ENCODE results near the gene CD2. TPM values are rescaled to one million over a fixed set of nuclear protein-coding genes. Genes with fewer than 3 reads are reported as not detected.

Gene CD2
- total and polyA plus RNA-seq, 5 experiments from 2014 or later = 178 to 240 (median 197) TPM

DNA sequence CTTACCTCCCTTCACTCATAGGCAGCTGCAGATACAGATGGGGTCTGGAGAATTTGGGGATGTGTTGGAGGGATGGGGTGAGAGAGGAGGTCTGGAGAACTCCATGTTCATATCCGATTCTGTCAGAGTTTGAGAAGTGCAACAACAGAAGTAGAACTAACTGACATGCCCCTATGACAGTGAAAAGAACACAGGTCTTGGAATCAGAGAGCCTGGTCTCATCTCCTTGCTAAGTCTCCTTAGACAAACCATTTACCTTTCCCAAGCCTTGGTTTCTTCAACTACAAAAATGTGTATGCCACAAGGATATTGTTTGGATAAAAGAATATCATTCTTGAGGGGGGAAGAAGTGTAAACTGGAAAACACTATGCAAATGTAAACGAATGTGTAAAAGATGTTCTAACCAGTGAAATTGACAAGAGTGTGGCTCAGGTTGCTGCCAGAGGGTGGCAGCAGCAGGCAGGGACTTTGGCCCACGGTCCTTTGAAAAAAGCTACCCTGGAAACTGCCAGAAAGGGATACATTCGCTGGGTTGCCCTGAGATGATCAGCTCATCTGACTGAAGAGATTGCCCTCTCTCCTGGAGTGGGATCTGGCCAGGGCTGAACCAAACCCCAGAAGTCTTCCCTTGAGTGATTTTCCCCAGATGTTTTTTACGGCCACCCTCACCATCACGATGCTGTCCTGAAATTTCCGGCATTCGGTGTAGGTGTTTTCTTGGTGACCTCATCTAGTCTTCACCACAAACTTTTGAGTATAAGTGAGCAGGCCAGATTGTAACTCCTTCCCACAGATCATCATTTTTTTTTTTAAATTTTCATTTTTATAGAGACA is 17.0 kb upstream of the CD2 start:
- no peaks in the 10 kb centered on the region for H3K27me3 Mint-ChIP-seq
- peak; percentile 46 to 87 (median 78) for DNase-seq
- H3K36me3 Mint-ChIP-seq = peaks cover 0 to 2% (median 0%) of the 10 kb centered on the region in 3 donors
- H3K4me3 Mint-ChIP-seq = peak overlapping the region; percentile 63 to 82 (median 76)
- H3K4me1 Mint-ChIP-seq = peaks cover 33 to 48% (median 45%) of the 10 kb centered on the region in 4 donors
- ATAC-seq = peak; percentile 57 to 62
- peaks cover 0 to 17% (median 0%) of the 10 kb centered on the region in 9 donors for H3K9me3 Mint-ChIP-seq
- POLR2A ChIA-PET = interaction anchor here (1.0 to 8.9 kb wide), 10 partner anchors 10 to 322 kb away, joined by 3 to 140 read pairs (median 8); partner anchors contain the start of genes CD2 and TTF2
- H3K27ac Mint-ChIP-seq = peak overlapping the region; percentile 94 to 99 (median 98)

DNA sequence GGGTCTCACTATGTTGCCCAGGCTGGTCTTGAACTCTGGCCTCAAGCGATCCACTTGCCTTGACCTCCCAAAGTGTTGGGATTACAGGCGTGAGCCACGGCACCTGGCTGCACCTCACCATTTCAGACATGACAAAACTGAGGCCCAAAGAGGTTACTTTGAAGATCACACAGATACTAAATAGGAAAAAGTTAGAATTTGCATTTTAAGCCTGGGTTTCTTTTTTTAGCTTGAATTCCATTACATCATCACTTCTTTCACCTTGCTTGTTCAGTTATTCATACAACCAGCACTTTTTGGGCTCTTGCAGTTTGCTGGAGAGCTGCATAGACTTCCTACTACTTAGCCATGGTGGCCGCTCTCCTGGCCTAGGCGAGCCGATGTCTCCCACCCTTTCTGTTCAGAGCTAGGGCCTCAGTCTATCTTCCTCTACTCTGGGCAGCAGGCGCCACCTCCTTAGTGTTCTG is 16.3 kb upstream of the CD2 start:
- peaks cover 0 to 4% (median 3%) of the 10 kb centered on the region in 3 donors for H3K36me3 Mint-ChIP-seq
- peak; percentile 11 to 55 for ATAC-seq
- peak overlapping the region; percentile 94 to 99 (median 98) for H3K27ac Mint-ChIP-seq
- H3K9me3 Mint-ChIP-seq = peaks cover 0 to 22% (median 6%) of the 10 kb centered on the region in 9 donors
- POLR2A ChIA-PET = interaction anchor here (0.7 to 8.9 kb wide), 9 partner anchors 16 to 321 kb away, joined by 3 to 140 read pairs (median 12); partner anchors contain the start of genes CD2 and TTF2
- peak overlapping the region; percentile 63 to 82 (median 76) for H3K4me3 Mint-ChIP-seq
- H3K27me3 Mint-ChIP-seq = no peaks in the 10 kb centered on the region
- H3K4me1 Mint-ChIP-seq = peaks cover 31 to 48% (median 45%) of the 10 kb centered on the region in 4 donors
- DNase-seq = peak in 3 of 10 donors; percentile 24 to 42 (median 40)

DNA sequence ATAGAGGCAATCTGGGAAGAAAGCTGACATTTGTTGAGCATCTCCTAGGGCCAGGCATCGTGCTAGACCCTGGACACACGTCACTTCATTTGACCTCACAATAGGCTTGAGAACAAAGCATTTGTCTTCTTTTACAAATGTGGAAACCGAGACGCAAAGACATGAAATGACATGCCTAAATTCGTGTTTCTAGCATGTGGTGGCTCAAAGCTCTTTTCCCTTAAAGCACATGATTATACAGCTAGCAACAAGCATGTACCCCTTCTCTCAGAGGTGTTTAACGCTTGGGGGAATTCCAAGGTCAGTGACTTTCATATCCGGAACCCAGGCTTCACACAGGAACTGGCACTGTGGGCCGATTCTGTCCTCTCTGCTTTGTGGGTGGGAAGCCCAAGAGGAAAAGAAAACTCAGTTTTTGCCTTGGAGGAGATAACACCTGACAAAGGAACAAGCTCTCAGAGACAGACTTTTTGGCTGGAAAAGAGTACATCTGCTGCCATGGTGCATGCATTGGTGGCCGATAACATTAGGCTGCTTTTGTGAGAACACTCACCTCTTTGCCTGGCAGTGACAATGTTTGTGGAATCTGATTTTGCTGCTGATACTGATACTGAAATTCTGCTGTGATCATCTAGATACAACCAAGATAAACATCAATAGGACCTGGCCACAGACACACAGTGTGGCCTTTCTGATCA is 15.4 kb upstream of the CD2 start:
- Mint-ChIP-seq H3K27ac (peak overlapping the region; percentile 94 to 99 (median 98)), H3K27me3 (no peaks in the 10 kb centered on the region), H3K36me3 (peaks cover 0 to 13% (median 12%) of the 10 kb centered on the region in 3 donors), H3K9me3 (peaks cover 0 to 31% (median 13%) of the 10 kb centered on the region in 9 donors), H3K4me1 (peaks cover 30 to 48% (median 45%) of the 10 kb centered on the region in 4 donors), H3K4me3 (peak overlapping the region; percentile 26 to 82 (median 74))
- DNase-seq = peak in 9 of 10 donors; percentile 42 to 75 (median 66)
- POLR2A ChIA-PET = interaction anchor here (0.7 to 8.9 kb wide), 7 partner anchors 15 to 320 kb away, joined by 3 to 140 read pairs (median 23); partner anchors contain the start of genes CD2 and TTF2
- peak; percentile 74 to 88 for ATAC-seq

DNA sequence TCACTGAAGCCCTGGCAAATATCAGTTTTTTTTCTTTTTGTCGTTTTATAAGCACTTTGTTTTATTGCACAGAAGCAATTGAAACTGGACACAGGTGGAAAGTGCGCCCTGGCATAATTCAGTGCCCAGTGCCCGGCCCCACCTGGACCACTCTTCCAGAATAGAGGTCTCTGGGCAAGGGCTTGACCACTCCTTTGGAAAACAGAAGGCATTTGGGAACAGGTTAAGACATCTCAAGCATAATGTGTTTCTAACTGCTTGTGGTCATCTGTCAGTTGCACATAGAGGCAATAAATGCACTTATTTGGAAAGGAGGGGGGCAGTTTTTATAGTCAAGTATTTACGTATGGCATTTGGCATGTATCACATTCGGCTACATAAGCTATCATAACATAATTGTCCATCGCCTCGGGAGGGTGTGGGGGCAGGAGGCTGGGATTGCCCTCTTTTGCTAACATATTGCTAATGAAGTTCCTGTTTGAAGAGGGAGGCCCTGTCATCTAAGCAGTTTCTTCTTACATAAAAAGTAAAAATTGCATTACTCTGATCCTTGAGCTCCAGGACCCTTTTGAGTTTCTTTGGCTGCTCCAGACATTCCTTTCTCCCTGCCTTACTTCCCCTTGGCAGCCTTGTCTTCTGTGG is 14.7 kb upstream of the CD2 start:
- POLR2A ChIA-PET = interaction anchor here (0.7 to 8.9 kb wide), 6 partner anchors 14 to 319 kb away, joined by 3 to 140 read pairs (median 39); partner anchors contain the start of genes CD2 and TTF2
- DNase-seq (no peak), ATAC-seq (no peak)
- H3K36me3 Mint-ChIP-seq = peaks cover 0 to 20% (median 17%) of the 10 kb centered on the region in 3 donors
- no peaks in the 10 kb centered on the region for H3K27me3 Mint-ChIP-seq
- peak overlapping the region in 9 of 10 donors; percentile 63 to 82 (median 74) for H3K4me3 Mint-ChIP-seq
- peak overlapping the region; percentile 94 to 99 (median 98) for H3K27ac Mint-ChIP-seq
- H3K9me3 Mint-ChIP-seq = peaks cover 0 to 38% (median 19%) of the 10 kb centered on the region in 9 donors
- peaks cover 30 to 48% (median 45%) of the 10 kb centered on the region in 4 donors for H3K4me1 Mint-ChIP-seq

DNA sequence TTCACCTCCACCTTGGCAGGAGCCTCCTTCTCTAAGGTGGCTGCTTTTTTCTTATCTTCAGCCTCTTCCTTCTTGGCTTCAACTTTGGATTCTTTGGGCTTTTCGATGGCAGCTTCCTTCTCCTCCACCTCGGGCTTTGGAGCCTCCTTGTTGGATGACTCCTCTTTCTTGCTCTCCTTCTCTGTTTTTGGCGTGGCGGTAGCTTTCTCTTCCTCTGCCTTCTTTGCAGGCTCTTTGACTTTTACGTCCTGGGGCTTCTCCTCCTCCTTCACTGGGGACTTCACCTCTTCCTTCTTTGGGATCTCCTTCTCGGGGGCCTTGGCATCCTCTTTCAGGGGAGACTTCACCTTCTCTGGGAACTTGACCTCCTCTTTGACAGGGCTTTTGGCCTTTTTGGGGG is 13.9 kb upstream of the CD2 start:
- peaks cover 0 to 46% (median 28%) of the 10 kb centered on the region in 9 donors for H3K9me3 Mint-ChIP-seq
- H3K36me3 Mint-ChIP-seq = peaks cover 0 to 28% (median 21%) of the 10 kb centered on the region in 3 donors
- ATAC-seq (no peak), DNase-seq (no peak)
- H3K4me1 Mint-ChIP-seq = peaks cover 30 to 48% (median 45%) of the 10 kb centered on the region in 4 donors
- H3K4me3 Mint-ChIP-seq = peak overlapping the region in 9 of 10 donors; percentile 8 to 60 (median 18)
- H3K27me3 Mint-ChIP-seq = no peaks in the 10 kb centered on the region
- peak overlapping the region; percentile 22 to 98 (median 90) for H3K27ac Mint-ChIP-seq
- POLR2A ChIA-PET = interaction anchor here (0.7 to 8.9 kb wide), 4 partner anchors 13 to 314 kb away, joined by 3 to 140 read pairs (median 86); partner anchors contain the start of gene CD2

DNA sequence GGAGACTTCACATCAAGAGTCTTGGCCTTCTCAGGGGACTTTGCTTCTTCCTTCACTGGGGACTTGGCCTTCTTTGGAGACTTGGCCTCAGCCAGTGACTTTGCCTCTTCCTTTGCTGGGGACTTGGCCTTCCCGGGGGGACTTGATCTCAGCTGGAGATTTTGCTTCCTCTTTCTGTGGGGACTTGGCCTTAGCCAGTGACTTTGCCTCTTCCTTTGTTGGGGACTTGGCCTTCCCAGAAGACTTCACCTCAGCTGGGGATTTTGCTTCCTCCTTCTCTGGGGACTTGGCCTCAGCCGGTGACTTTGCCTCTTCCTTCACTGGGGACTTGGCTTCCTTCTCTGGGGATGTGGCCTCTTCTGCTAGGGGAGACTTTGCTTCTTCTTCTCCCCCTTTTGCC is 13.5 kb upstream of the CD2 start:
- POLR2A ChIA-PET = interaction anchor here (4.6 to 8.9 kb wide), 3 partner anchors 13 to 75 kb away, joined by 55 to 140 read pairs (median 118); partner anchors contain the start of gene CD2
- Mint-ChIP-seq H3K9me3 (peaks cover 0 to 51% (median 32%) of the 10 kb centered on the region in 9 donors), H3K4me3 (peak overlapping the region in 5 of 10 donors; percentile 8 to 46 (median 12)), H3K27me3 (no peaks in the 10 kb centered on the region), H3K27ac (peak overlapping the region in 9 of 10 donors; percentile 12 to 98 (median 70)), H3K4me1 (peaks cover 28 to 48% (median 45%) of the 10 kb centered on the region in 4 donors), H3K36me3 (peaks cover 2 to 31% (median 26%) of the 10 kb centered on the region in 3 donors)
- ATAC-seq = no peak
- no peak for DNase-seq

DNA sequence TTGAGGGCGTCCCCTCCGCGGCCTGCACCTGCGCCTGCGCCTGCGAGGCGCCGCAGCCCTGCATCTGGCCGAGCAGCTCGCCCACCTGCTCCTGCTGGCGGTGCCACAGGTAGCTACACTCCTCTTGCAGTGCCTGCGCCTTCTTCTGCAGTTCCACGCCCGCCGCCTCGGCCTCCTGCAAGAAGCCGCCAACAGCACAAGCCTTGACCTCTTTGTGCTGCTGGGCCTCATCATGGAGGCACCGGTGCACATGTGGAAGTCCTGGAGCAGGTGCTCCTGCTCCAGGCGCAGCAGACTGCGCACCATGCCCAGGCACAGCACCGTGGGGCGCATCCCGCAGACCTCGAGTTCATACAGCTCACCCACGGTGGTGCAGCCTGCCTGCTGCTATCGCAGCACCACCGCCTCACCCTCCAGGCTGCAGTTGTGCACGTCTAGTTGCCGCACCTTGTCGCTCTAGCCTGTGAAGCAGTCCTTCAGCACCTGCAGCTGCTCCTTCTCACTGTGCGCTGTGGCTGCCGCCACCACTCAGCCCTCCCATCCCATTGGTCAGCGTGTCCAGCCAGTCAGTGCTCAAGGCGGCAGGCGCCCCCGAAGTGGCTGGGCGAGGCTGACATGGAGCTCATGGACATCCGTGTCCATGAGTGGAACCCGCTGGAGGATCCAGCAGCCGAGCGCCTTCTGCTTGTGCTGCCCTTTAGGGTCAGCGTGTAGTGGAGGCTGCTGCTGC is 12.2 kb upstream of the CD2 start:
- Mint-ChIP-seq H3K27ac (peak overlapping the region in 3 of 10 donors; percentile 11 to 80 (median 48)), H3K9me3 (peaks cover 2 to 63% (median 45%) of the 10 kb centered on the region in 9 donors), H3K4me3 (no peak overlapping the region), H3K4me1 (peaks cover 28 to 45% (median 43%) of the 10 kb centered on the region in 4 donors), H3K36me3 (peaks cover 2 to 40% (median 36%) of the 10 kb centered on the region in 3 donors), H3K27me3 (no peaks in the 10 kb centered on the region)
- ATAC-seq (no peak), DNase-seq (no peak)
- POLR2A ChIA-PET = interaction anchor here (0.5 to 8.9 kb wide), 4 partner anchors 12 to 318 kb away, joined by 3 to 140 read pairs (median 61); partner anchors contain the start of genes CD2 and TTF2

DNA sequence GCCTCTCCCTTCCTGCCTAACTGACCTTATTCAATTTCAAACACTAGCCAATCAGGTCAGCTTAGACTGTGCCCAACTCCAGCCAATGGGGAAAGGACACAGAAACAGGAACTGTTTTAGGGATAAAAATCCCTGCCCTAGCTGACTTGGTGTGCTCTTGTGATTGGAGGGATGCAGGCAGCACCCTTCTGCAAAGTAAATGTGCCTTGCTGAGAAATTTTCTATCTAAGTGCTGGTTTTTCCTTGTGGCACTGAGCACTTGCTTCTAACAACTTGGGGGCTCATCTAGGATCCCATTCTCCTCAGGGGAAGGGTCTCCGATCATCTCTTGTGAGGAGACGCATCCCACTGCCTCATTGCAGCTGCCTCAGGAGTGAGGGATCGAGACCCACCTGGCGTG is 10.7 kb upstream of the CD2 start:
- Mint-ChIP-seq H3K9me3 (peaks cover 6 to 75% (median 60%) of the 10 kb centered on the region in 9 donors), H3K27me3 (no peaks in the 10 kb centered on the region), H3K4me3 (no peak overlapping the region), H3K36me3 (peaks cover 2 to 54% (median 45%) of the 10 kb centered on the region in 3 donors), H3K27ac (peak overlapping the region in 6 of 10 donors; percentile 7 to 81 (median 51)), H3K4me1 (peaks cover 17 to 30% (median 27%) of the 10 kb centered on the region in 4 donors)
- POLR2A ChIA-PET = interaction anchor here (8.0 to 8.9 kb wide), 2 partner anchors 10 to 22 kb away, joined by 118 to 140 read pairs; partner anchors contain the start of gene CD2
- no peak for ATAC-seq
- no peak for DNase-seq

DNA sequence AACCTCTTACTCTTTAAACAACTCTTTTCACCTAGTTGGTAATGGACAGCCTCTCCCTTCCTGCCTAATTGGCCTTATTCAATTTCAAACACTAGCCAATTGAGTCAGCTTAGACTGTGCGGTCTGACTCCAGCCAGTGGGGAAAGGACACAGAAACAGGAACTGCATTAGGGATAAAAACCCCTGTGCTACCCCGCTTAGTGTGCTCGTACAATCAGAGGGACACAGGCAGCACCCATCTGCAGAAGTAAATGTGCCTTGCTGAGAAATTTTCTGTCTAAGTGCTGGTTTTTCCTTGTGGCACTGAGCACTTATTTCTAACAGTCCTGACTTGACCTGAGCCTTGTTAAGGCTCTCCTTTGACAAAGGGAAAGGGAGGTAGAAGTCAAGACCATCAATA is 6.0 kb upstream of the CD2 start:
- H3K4me1 Mint-ChIP-seq = peaks cover 8 to 22% (median 20%) of the 10 kb centered on the region in 4 donors
- peaks cover 2 to 62% (median 50%) of the 10 kb centered on the region in 3 donors for H3K36me3 Mint-ChIP-seq
- no peak overlapping the region for H3K4me3 Mint-ChIP-seq
- DNase-seq (no peak), ATAC-seq (no peak)
- POLR2A ChIA-PET = interaction anchor here (1.5 to 11.1 kb wide), 2 partner anchors 18 to 68 kb away, joined by 4 to 285 read pairs; no protein-coding TSS in a partner anchor
- peak overlapping the region in 5 of 10 donors; percentile 19 to 81 (median 36) for H3K27ac Mint-ChIP-seq
- H3K9me3 Mint-ChIP-seq = peaks cover 6 to 73% (median 61%) of the 10 kb centered on the region in 9 donors
- no peaks in the 10 kb centered on the region for H3K27me3 Mint-ChIP-seq

DNA sequence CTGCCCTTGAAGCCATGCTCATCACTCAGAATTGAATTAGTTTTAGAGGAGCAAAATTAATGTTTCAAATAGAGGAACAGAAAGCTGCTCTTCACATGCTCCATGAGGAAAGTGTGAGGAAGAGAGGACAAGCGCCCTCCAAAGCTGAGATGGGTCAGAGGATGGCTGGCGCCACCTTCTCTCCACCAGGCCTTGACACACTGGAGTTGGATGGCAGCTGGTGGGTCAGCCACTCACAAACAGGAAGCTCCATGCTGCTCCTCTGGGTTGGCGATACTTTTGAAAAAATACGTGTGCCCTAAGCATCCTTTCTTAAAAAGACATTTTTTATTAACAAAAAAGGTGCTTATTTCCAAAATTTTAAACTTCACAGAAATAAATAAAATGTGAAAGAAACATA is 3.1 kb upstream of the CD2 start:
- H3K27me3 Mint-ChIP-seq = no peaks in the 10 kb centered on the region
- H3K4me3 Mint-ChIP-seq = peak overlapping the region; percentile 25 to 77 (median 62)
- H3K9me3 Mint-ChIP-seq = peaks cover 0 to 45% (median 32%) of the 10 kb centered on the region in 9 donors
- no peak for DNase-seq
- no peak for ATAC-seq
- H3K4me1 Mint-ChIP-seq = peaks cover 17 to 35% (median 30%) of the 10 kb centered on the region in 4 donors
- peaks cover 3 to 49% (median 44%) of the 10 kb centered on the region in 3 donors for H3K36me3 Mint-ChIP-seq
- POLR2A ChIA-PET = interaction anchor here (1.4 to 11.1 kb wide), 5 partner anchors 10 to 308 kb away, joined by 3 to 285 read pairs (median 12); no protein-coding TSS in a partner anchor
- peak overlapping the region; percentile 86 to 99 (median 91) for H3K27ac Mint-ChIP-seq

Data from naive thymus-derived CD8-positive, alpha-beta T cell (primary cell).